K562 (cell line): Measurements from ENCODE around the gene PUDP. TPM values are rescaled to one million over a fixed set of nuclear protein-coding genes. Genes with fewer than 3 reads are reported as not detected.

ENCODE experiments used
- ADNP ChIP-seq: fragments of 200-800 bp; sonication (Bioruptor generic); IDR thresholded peaks from 2 replicates; pipeline ENCODE4 v1.6.1; 2016; ENCODE audit warnings: missing genetic modification characterization, missing compliant biosample characterization
- ARID2 ChIP-seq: fragments of 450-650 bp; IDR thresholded peaks from 2 replicates; pipeline ENCODE4 v1.6.1; 2017; ENCODE audit warnings: antibody characterized with exemption, mild to moderate bottlenecking
- ETS2 ChIP-seq: IDR thresholded peaks from 2 replicates; pipeline ENCODE4 v1.6.1; 2016; ENCODE audit warnings: borderline replicate concordance, missing genetic modification characterization, mild to moderate bottlenecking, moderate library complexity, missing compliant biosample characterization; ENCODE audit not compliant: poor library complexity, severe bottlenecking
- HNRNPH1 ChIP-seq: fragments of 200-400 bp; formaldehyde crosslinking; optimal IDR thresholded peaks from 2 replicates; pipeline ENCODE3; 2017; ENCODE audit warnings: low read depth, mild to moderate bottlenecking, low read length, moderate library complexity
- KDM1A ChIP-seq, 2 experiments: fragments of 450-650 bp; IDR thresholded peaks; 2 replicates each; pipeline ENCODE4 v1.6.1; 2016; ENCODE audit warnings: mild to moderate bottlenecking in 2 of 2
- MCM5 ChIP-seq: fragments of 450-650 bp; IDR thresholded peaks from 2 replicates; pipeline ENCODE4 v1.6.1; 2016; ENCODE audit warnings: low read depth
- MIER1 ChIP-seq: fragments of 450-650 bp; IDR thresholded peaks from 2 replicates; pipeline ENCODE4 v1.6.1; 2016; ENCODE audit warnings: antibody characterized with exemption, mild to moderate bottlenecking, low read depth
- MITF ChIP-seq: IDR thresholded peaks from 2 replicates; pipeline ENCODE4 v1.6.1; 2014; ENCODE audit warnings: antibody characterized with exemption
- NBN ChIP-seq: fragments of 450-650 bp; IDR thresholded peaks from 2 replicates; pipeline ENCODE4 v1.6.1; 2016; ENCODE audit warnings: low read depth, mild to moderate bottlenecking
- POU5F1 ChIP-seq: fragments of 150-350 bp; IDR thresholded peaks from 2 replicates; pipeline ENCODE4 v1.6.1; 2014; ENCODE audit warnings: borderline replicate concordance, low read length, low read depth, mild to moderate bottlenecking; ENCODE audit not compliant: partially characterized antibody
- PPARD ChIP-seq: fragments of 250-450 bp; sonication (Bioruptor Pico); IDR thresholded peaks from 2 replicates; pipeline ENCODE4 v1.8.0; 2022; ENCODE audit warnings: inconsistent platforms, mild to moderate bottlenecking, moderate library complexity
- RAD21 ChIP-seq, 2 experiments: fragments of 250-450 bp in 1 of 2; fragments of 450-650 bp in 1 of 2; sonication (Bioruptor Pico) in 1 of 2; formaldehyde crosslinking in 1 of 2; IDR thresholded peaks in 1 of 2; conservative IDR thresholded peaks in 1 of 2; 2 replicates each; pipeline versions ENCODE4 v1.4.0 to v1.8.0; 2020 to 2022; ENCODE audit warnings: mild to moderate bottlenecking in 2 of 2, moderate library complexity in 1 of 2
- SAFB ChIP-seq: fragments of 200-400 bp; formaldehyde crosslinking; IDR thresholded peaks from 2 replicates; pipeline ENCODE4 v1.6.1; 2017; ENCODE audit warnings: low read depth, low read length, borderline replicate concordance
- SMAD3 ChIP-seq: fragments of 450-650 bp; formaldehyde crosslinking; conservative IDR thresholded peaks from 2 replicates; pipeline ENCODE4 v1.4.0; 2020; ENCODE audit warnings: mild to moderate bottlenecking
- SUPT5H ChIP-seq: fragments of 450-650 bp; IDR thresholded peaks from 2 replicates; pipeline ENCODE4 v1.6.1; 2016
- polyA plus RNA-seq, 8 experiments: library from polyadenylated mRNA; depleted of rRNA in 4 of 8; stranded (reverse) in 5 of 8; unstranded in 3 of 8; fragments of >200 nt; fragmentation: Nextera tagmentation in 2 of 8; fragmentation: Illumina TruSeq in 1 of 8; extraction: Ambion mirVana in 2 of 8; extraction: Trizol in 1 of 8; gene quantifications; 2 replicates each; pipeline versions ENCODE4 v1.2.1 to v1.2.3, GENCODE V29; 2011 to 2014; ENCODE audit warnings: inconsistent platforms in 1 of 8, missing spikeins in 1 of 8
- total RNA-seq, 7 experiments: library from RNA; depleted of rRNA in 6 of 7; stranded (reverse); fragments of >200 nt in 6 of 7; fragmentation: Illumina TruSeq in 2 of 7; extraction: Trizol in 2 of 7; gene quantifications; 2 replicates each; pipeline versions ENCODE4 v1.2.1 to v1.2.3, GENCODE V29; 2011 to 2021; ENCODE audit warnings: low replicate concordance in 1 of 7
- TF ChIP-seq, protein P1 (sequence below): IDR thresholded peaks from 2 replicates; pipeline ENCODE4 v1.6.1; 2011; ENCODE audit warnings: borderline replicate concordance, low read depth, mild to moderate bottlenecking, moderate library complexity, low read length; ENCODE audit not compliant: insufficient read depth, poor library complexity, severe bottlenecking
- TF ChIP-seq, protein P2 (sequence below): sonication (generic); formaldehyde crosslinking; IDR thresholded peaks from 2 replicates; pipeline ENCODE4 v1.8.1; 2023; ENCODE audit warnings: mild to moderate bottlenecking, missing genetic modification reagents
- TF ChIP-seq, protein P3 (sequence below), 2 experiments: fragments of 450-650 bp; IDR thresholded peaks; 2 replicates each; pipeline ENCODE4 v1.6.1; 2018; ENCODE audit warnings: mild to moderate bottlenecking in 2 of 2, low read depth in 1 of 2; ENCODE audit not compliant: partially characterized antibody in 2 of 2

PUDP gene
- total and polyA plus RNA-seq, 9 of the 15 experiments (the other 6 are each of a cell fraction or from before 2014, with no cell fraction given): 13.6 to 63.0 (median 29.2) TPM

DNA sequence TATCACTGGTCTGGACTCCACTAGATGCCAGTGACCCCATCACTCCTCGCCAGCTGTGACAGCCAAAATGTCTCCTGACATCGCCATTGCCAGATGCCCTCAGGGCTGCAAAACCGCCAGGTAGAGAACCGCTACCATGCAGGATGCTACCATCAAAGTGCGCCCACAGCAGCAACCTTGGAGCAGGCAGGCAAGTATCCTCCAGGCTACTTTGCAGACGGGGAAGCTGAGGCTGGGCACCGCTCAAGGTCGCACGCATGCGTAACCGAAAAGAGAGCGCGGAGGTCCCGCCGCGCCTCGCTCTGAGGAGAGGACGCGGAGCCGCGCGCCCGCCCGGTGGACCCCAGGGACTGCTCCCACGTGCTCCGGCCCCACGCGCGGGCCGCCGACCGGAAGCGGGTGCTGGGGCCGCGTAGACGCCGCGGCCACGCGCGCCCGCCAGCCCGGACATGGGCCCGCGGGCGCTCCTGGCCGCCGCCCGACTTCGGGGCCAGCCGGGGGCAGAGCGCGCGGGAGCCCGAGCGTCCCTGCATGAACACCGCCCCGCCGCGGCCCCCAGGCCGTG, 458 bp downstream of the PUDP start, which contains the start of gene STS (continued):
- TF ChIP-seq, protein P1, sequence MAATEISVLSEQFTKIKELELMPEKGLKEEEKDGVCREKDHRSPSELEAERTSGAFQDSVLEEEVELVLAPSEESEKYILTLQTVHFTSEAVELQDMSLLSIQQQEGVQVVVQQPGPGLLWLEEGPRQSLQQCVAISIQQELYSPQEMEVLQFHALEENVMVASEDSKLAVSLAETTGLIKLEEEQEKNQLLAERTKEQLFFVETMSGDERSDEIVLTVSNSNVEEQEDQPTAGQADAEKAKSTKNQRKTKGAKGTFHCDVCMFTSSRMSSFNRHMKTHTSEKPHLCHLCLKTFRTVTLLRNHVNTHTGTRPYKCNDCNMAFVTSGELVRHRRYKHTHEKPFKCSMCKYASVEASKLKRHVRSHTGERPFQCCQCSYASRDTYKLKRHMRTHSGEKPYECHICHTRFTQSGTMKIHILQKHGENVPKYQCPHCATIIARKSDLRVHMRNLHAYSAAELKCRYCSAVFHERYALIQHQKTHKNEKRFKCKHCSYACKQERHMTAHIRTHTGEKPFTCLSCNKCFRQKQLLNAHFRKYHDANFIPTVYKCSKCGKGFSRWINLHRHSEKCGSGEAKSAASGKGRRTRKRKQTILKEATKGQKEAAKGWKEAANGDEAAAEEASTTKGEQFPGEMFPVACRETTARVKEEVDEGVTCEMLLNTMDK: no peak
- TF ChIP-seq, protein P2, sequence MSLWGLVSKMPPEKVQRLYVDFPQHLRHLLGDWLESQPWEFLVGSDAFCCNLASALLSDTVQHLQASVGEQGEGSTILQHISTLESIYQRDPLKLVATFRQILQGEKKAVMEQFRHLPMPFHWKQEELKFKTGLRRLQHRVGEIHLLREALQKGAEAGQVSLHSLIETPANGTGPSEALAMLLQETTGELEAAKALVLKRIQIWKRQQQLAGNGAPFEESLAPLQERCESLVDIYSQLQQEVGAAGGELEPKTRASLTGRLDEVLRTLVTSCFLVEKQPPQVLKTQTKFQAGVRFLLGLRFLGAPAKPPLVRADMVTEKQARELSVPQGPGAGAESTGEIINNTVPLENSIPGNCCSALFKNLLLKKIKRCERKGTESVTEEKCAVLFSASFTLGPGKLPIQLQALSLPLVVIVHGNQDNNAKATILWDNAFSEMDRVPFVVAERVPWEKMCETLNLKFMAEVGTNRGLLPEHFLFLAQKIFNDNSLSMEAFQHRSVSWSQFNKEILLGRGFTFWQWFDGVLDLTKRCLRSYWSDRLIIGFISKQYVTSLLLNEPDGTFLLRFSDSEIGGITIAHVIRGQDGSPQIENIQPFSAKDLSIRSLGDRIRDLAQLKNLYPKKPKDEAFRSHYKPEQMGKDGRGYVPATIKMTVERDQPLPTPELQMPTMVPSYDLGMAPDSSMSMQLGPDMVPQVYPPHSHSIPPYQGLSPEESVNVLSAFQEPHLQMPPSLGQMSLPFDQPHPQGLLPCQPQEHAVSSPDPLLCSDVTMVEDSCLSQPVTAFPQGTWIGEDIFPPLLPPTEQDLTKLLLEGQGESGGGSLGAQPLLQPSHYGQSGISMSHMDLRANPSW: no peak
- no peak for TF ChIP-seq PPARD (CRISPR knock-in tag)
- no peak for TF ChIP-seq POU5F1
- no peak for TF ChIP-seq ARID2
- TF ChIP-seq SMAD3 (CRISPR knock-in tag): no peak
- TF ChIP-seq KDM1A (IDR thresholded peaks at IDR 0.05): no peak
- TF ChIP-seq MITF: no peak
- TF ChIP-seq MIER1: no peak
- no peak for TF ChIP-seq RAD21 (CRISPR knock-in tag; conservative IDR thresholded peaks at IDR 0.05 in 1 of 2, IDR thresholded peaks at IDR 0.05 in 1 of 2)
- no peak for TF ChIP-seq MCM5
- TF ChIP-seq NBN: no peak
- TF ChIP-seq, protein P3, sequence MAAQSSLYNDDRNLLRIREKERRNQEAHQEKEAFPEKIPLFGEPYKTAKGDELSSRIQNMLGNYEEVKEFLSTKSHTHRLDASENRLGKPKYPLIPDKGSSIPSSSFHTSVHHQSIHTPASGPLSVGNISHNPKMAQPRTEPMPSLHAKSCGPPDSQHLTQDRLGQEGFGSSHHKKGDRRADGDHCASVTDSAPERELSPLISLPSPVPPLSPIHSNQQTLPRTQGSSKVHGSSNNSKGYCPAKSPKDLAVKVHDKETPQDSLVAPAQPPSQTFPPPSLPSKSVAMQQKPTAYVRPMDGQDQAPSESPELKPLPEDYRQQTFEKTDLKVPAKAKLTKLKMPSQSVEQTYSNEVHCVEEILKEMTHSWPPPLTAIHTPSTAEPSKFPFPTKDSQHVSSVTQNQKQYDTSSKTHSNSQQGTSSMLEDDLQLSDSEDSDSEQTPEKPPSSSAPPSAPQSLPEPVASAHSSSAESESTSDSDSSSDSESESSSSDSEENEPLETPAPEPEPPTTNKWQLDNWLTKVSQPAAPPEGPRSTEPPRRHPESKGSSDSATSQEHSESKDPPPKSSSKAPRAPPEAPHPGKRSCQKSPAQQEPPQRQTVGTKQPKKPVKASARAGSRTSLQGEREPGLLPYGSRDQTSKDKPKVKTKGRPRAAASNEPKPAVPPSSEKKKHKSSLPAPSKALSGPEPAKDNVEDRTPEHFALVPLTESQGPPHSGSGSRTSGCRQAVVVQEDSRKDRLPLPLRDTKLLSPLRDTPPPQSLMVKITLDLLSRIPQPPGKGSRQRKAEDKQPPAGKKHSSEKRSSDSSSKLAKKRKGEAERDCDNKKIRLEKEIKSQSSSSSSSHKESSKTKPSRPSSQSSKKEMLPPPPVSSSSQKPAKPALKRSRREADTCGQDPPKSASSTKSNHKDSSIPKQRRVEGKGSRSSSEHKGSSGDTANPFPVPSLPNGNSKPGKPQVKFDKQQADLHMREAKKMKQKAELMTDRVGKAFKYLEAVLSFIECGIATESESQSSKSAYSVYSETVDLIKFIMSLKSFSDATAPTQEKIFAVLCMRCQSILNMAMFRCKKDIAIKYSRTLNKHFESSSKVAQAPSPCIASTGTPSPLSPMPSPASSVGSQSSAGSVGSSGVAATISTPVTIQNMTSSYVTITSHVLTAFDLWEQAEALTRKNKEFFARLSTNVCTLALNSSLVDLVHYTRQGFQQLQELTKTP (IDR thresholded peaks at IDR 0.05; ENCODE audit: low read depth in 1 of 2, partially characterized antibody in 2 of 2): no peak
- no peak for TF ChIP-seq ETS2 (tag)
- TF ChIP-seq ADNP (tag): no peak
- peak; percentile 55; the same call in 1 of the 2 replicates for TF ChIP-seq SAFB
- TF ChIP-seq SUPT5H: no peak
- TF ChIP-seq HNRNPH1: no peak
